HG03378 (cell line): ENCODE results near the gene ACVRL1.

Experiments
- ATAC-seq: cut with Tn5 transposase; IDR thresholded peaks from one replicate; pipeline ENCODE4 v1.9.1; 2021; ENCODE audit warnings: mild to moderate bottlenecking, moderate library complexity; ENCODE audit not compliant: unreplicated experiment

Gene ACVRL1

GRCh38 chr12:51914034-51914923, 7.0 kb downstream of the ACVRL1 start:
- no peak for ATAC-seq

- no peak for ATAC-seq
Observed at GRCh38 chr12:51915003-51915625, 7.8 kb downstream of the ACVRL1 start.

- no peak for ATAC-seq
Observed at GRCh38 chr12:51915951-51916350, 8.6 kb downstream of the ACVRL1 start.

GRCh38 chr12:51917041-51917590, 9.8 kb downstream of the ACVRL1 start:
- ATAC-seq: no peak

- ATAC-seq: no peak
Observed at GRCh38 chr12:51917746-51918453, 10.6 kb downstream of the ACVRL1 start.

GRCh38 chr12:51920046-51920445, 12.7 kb downstream of the ACVRL1 start:
- no peak for ATAC-seq

- no peak for ATAC-seq
Observed at GRCh38 chr12:51921017-51921725, 13.9 kb downstream of the ACVRL1 start.

GRCh38 chr12:51922146-51922545, 14.8 kb downstream of the ACVRL1 start:
- ATAC-seq: no peak

- no peak for ATAC-seq
Observed at GRCh38 chr12:51922762-51923505, 15.6 kb downstream of the ACVRL1 start.

- ATAC-seq: no peak
Observed at GRCh38 chr12:51923506-51924365, 16.4 kb downstream of the ACVRL1 start.

- no peak for ATAC-seq
Observed at GRCh38 chr12:51924551-51925319, 17.4 kb downstream of the ACVRL1 start.

- no peak for ATAC-seq
Observed at GRCh38 chr12:51925346-51926063, 18.2 kb downstream of the ACVRL1 start.

- no peak for ATAC-seq
Observed at GRCh38 chr12:51926064-51926632, 18.8 kb downstream of the ACVRL1 start.

- no peak for ATAC-seq
Observed at GRCh38 chr12:51926718-51927117, 19.4 kb downstream of the ACVRL1 start.

- ATAC-seq: no peak
Observed at GRCh38 chr12:51932218-51933076, 25.1 kb downstream of the ACVRL1 start.

GRCh38 chr12:51934080-51934479, 26.8 kb downstream of the ACVRL1 start:
- no peak for ATAC-seq
